Transverse colon (tissue), 4 donors: ENCODE measurements around the gene NPAS3.

Experiments
- CTCF ChIP-seq, 5 experiments: fragments of 200-600 bp in 3 of 5; fragments of 450-650 bp in 2 of 5; sonication (generic) in 3 of 5; IDR thresholded peaks; 1 replicate in 2 of 5; 2 replicates in 3 of 5; pipeline ENCODE4 v1.5.1; 2016 to 2017; ENCODE audit warnings: antibody characterized with exemption in 5 of 5, inconsistent platforms in 3 of 5, mild to moderate bottlenecking in 2 of 5, moderate library complexity in 1 of 5
- EP300 ChIP-seq: sonication (generic); formaldehyde crosslinking; IDR thresholded peaks from one replicate; pipeline ENCODE4 v1.6.1; 2017; ENCODE audit warnings: antibody characterized with exemption, low read depth
- POLR2A ChIP-seq: fragments of 450-650 bp; IDR thresholded peaks from one replicate; pipeline ENCODE4 v1.6.1; 2016; ENCODE audit warnings: antibody characterized with exemption, mild to moderate bottlenecking, moderate library complexity
- POLR2AphosphoS5 ChIP-seq, 3 donors: sonication (generic); formaldehyde crosslinking; IDR thresholded peaks; one replicate each; pipeline ENCODE4 v1.6.1; 2016; ENCODE audit warnings: antibody characterized with exemption in 3 of 3

- TF ChIP-seq CTCF (IDR thresholded peaks at IDR 0.05) (no peak), POLR2A (no peak), POLR2AphosphoS5 (IDR thresholded peaks at IDR 0.05) (no peak), EP300 (no peak)
Measured at GRCh38 chr14:33836203-33836899, 897.7 kb downstream of the NPAS3 start.
